Transverse colon (tissue), 4 donors: ENCODE results near the gene RPAP3. TPM values are rescaled to one million over a fixed set of nuclear protein-coding genes. Genes with fewer than 3 reads are reported as not detected.

Experiments
- DNase-seq: peaks from one replicate; pipeline ENCODE4 v3.0.0-alpha.2; 2019
- H3K27ac ChIP-seq, 4 donors: fragments of 200-600 bp; sonication (generic); 2 replicates each; pipeline ENCODE4 v1.5.1; 2016 to 2018; ENCODE audit warnings: inconsistent platforms in 4 of 4
- H3K27me3 ChIP-seq: fragments of 200-600 bp; sonication (generic); 2 replicates; pipeline ENCODE4 v1.5.1; 2017; ENCODE audit warnings: inconsistent platforms
- H3K36me3 ChIP-seq, 4 donors: fragments of 200-600 bp; sonication (generic); 2 replicates each; pipeline ENCODE4 v1.5.1; 2017 to 2019; ENCODE audit warnings: inconsistent platforms in 4 of 4
- H3K4me1 ChIP-seq, 4 donors: fragments of 200-600 bp; sonication (generic); 2 replicates each; pipeline ENCODE4 v1.5.1; 2017 to 2020; ENCODE audit warnings: inconsistent platforms in 4 of 4
- H3K4me3 ChIP-seq, 4 donors: fragments of 200-600 bp; sonication (generic); 1 replicate in 1 of 4; 2 replicates in 3 of 4; pipeline versions ENCODE4 v1.5.1 to v1.6.1; 2017 to 2019; ENCODE audit warnings: inconsistent platforms in 4 of 4
- H3K9me3 ChIP-seq, 2 donors: fragments of 200-600 bp; sonication (generic); 2 replicates each; pipeline ENCODE4 v1.5.1; 2017 to 2019; ENCODE audit warnings: inconsistent platforms in 2 of 2
- EP300 ChIP-seq: sonication (generic); formaldehyde crosslinking; IDR thresholded peaks from one replicate; pipeline ENCODE4 v1.6.1; 2017; ENCODE audit warnings: antibody characterized with exemption, low read depth
- in situ Hi-C, 4 donors: fragments of 200-750 bp; cut with MboI; loops; one replicate each; pipeline versions ENCODE4 v1.15.0 to v1.15.1; 2017; ENCODE audit warnings: low sequenced_read_pairs in 3 of 4, low pct_ligation_motif_present in 1 of 4, low pct_unique_long_range_greater_than_20kb in 1 of 4
- intact Hi-C: fragments of 100-400 bp; cut with DNase I; formaldehyde crosslinking; loops from one replicate; pipeline ENCODE4 v1.15.1; 2023; ENCODE audit warnings: low total_unique reads
- total RNA-seq, 4 donors: library from RNA; depleted of rRNA; stranded (reverse); fragments of >200 nt; gene quantifications; one replicate each; pipeline ENCODE4 v1.1.0, GENCODE V29; 2016

RPAP3 gene
- total RNA-seq, 4 donors from 2014 or later: 8.1 to 16.0 (median 9.3) TPM

- no peak overlapping the region for H3K4me3 ChIP-seq
- no peaks in the 10 kb centered on the region for H3K27me3 ChIP-seq
- intact Hi-C loops: no loop called here
- in situ Hi-C loops: no loop called here
- DNase-seq: no peak
- TF ChIP-seq EP300: no peak
- no peaks in the 10 kb centered on the region for H3K36me3 ChIP-seq
- no peaks in the 10 kb centered on the region for H3K4me1 ChIP-seq
- no peaks in the 10 kb centered on the region for H3K9me3 ChIP-seq
- no peak overlapping the region for H3K27ac ChIP-seq
Measured at GRCh38 chr12:47611906-47612305, 93.9 kb downstream of the RPAP3 start.

Other genes starting within 250 kb of the RPAP3 start
- gene ENDOU, start 19.5 kb upstream of the RPAP3 start, total RNA-seq: under 1 TPM in 1 of 4 donors, not detected in 3; 0.32 TPM
- 10 to 100 TPM in 2 of 4 donors, 1 to 10 TPM in 2; 8.1 to 51.7 (median 24.6) TPM for gene RAPGEF3, start 52.9 kb upstream of the RPAP3 start, total RNA-seq
- gene SLC48A1, start 67.2 kb upstream of the RPAP3 start, total RNA-seq: 10 to 100 TPM; 19.9 to 76.7 (median 23.1) TPM
- gene HDAC7, start 113.9 kb upstream of the RPAP3 start, total RNA-seq: 100 to 1,000 TPM in 1 of 4 donors, 10 to 100 TPM in 3; 19.4 to 133 (median 28.3) TPM
- gene VDR, start 199.0 kb upstream of the RPAP3 start, total RNA-seq: 100 to 1,000 TPM in 2 of 4 donors, 10 to 100 TPM in 2; 62.3 to 191 (median 117) TPM